GM21526 (cell line): Measurements from ENCODE around the gene ADAM10.

Experiments used
- ATAC-seq: cut with Tn5 transposase; IDR thresholded peaks from one replicate; pipeline ENCODE4 v1.9.1; 2021; ENCODE audit warnings: moderate library complexity; ENCODE audit not compliant: unreplicated experiment, low FRiP score

Gene ADAM10

GRCh38 chr15:58543664-58544335 is 205.7 kb downstream of the ADAM10 start:
- ATAC-seq, result no peak

DNA sequence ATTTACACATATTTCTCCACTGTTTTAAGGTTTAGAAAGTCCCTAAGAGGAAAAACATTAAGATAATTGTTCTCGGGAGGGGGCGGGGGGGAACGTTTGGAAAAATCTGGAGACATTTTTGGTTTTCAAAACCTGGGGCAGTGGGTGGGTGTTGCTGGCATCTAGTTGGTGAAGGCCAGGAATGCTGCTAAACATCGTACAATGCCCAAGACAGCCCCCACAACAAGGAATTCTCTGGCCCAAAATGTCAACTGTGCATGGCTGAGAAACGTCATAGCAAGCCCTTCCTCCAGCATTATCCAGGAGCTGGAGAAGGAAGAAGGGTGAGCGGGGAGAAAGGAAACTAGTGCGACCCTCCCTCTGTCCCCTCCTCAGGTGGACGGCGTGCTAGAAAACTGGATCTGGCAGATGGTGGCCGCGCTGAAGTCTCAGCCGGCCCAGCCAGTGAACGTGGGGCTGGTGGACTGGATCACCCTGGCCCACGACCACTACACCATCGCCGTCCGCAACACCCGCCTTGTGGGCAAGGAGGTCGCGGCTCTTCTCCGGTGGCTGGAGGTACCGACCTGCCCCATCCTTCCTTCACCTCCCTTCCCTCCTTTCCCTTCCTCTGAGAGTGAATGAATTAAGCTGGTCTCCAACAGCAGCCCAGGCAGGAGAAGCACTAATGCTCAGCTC is 208.0 kb downstream of the ADAM10 start:
- no peak for ATAC-seq

DNA sequence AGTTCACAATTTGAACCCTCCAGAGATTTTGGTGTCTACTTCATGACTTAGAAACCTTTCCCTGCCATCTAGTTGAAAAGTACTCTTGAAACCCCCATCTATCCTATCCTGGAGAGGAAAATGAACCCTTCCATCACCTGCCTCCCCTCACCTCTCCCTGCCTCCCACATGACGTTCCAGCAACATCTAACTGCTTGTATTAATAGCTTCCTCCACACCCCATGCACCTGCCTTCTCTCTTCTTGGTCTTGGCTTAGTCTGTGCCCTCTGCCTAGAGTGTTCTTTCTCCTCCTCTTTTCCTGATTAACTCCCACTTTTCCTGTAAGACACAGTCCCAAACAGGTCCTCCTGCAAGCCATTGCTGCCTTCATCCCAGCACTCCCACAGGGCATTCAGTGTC is 210.0 kb downstream of the ADAM10 start:
- ATAC-seq, result no peak

DNA sequence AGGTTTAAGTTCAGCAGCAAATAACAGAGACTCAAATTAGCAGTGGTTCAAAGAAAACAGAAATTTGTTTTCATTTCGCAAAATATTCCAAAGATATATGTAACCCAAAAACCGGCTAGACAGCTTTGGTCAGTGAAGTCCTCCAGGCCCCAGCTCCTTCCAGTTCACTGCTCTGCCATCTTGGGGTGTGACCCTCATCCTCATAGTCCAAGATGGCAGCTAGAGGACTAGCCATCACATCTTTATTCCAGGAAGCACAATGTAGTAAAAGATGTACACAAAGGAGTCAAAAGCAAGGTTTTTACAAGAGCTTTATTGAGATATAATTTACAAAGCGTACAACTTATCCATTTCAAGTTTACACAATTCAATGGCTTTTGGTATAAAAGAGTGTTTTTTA is 210.6 kb downstream of the ADAM10 start:
- no peak for ATAC-seq
